IMR-90 (cell line): ENCODE measurements around the gene ATP1A3. TPM values are rescaled to one million over a fixed set of nuclear protein-coding genes. Genes with fewer than 3 reads are reported as not detected.
A peak's percentile ranks its signal among the peaks of the same experiment; 100 is the strongest.

Experiments used
- ATAC-seq: fragments of 200-7000 bp; cut with Tn5 transposase; 2 replicates; pipeline ENCODE4 v1.9.1; 2020; ENCODE audit warnings: low read depth, mild to moderate bottlenecking, moderate library complexity
- BruUV-seq: library from RNA; stranded (reverse); fragments of 400-500 nt; replicated peaks from 2 replicates; lab custom pipeline; 2021; lab: Mats Ljungman, UMichigan
- CTCF ChIA-PET: fragments of 300-600 bp; formaldehyde crosslinking; extraction: SDS; loops from one replicate; lab custom pipeline; 2021; ENCODE audit warnings: antibody characterized with exemption; lab: Yijun Ruan, JAX
- POLR2A ChIA-PET: fragments of 300-600 bp; sonication (Branson Sonifier 250); formaldehyde crosslinking; loops from one replicate; lab custom pipeline; 2022; ENCODE audit warnings: antibody characterized with exemption; ENCODE audit not compliant: unreplicated experiment; lab: Charles Lee
- DNase-seq: peaks from one replicate; pipeline ENCODE4 v3.0.0; 2013
- H2AFZ ChIP-seq: replicated peaks from 2 replicates; pipeline ENCODE3; 2013; ENCODE audit warnings: low read length, mild to moderate bottlenecking; ENCODE audit not compliant: poor library complexity
- H2AK5ac ChIP-seq: 2 replicates; pipeline ENCODE4 v1.6.1; 2013; ENCODE audit warnings: low read depth, low read length, inconsistent platforms
- H2AK9ac ChIP-seq: replicated peaks from 2 replicates; pipeline ENCODE3; 2013; ENCODE audit warnings: mild to moderate bottlenecking, low read depth, low read length, moderate library complexity; ENCODE audit not compliant: poor library complexity
- H2BK120ac ChIP-seq: 2 replicates; pipeline ENCODE4 v1.6.1; 2013; ENCODE audit warnings: low read depth, low read length, inconsistent platforms
- H2BK15ac ChIP-seq: 3 replicates; pipeline ENCODE4 v1.6.1; 2013; ENCODE audit warnings: low read depth, low read length, inconsistent platforms
- H2BK20ac ChIP-seq: 2 replicates; pipeline ENCODE4 v1.6.1; 2013; ENCODE audit warnings: low read depth, mild to moderate bottlenecking, inconsistent platforms, low read length, moderate library complexity
- H2BK5ac ChIP-seq: 2 replicates; pipeline ENCODE4 v1.6.1; 2013; ENCODE audit warnings: mild to moderate bottlenecking, low read depth, low read length, inconsistent platforms; ENCODE audit not compliant: poor library complexity, severe bottlenecking
- H3K14ac ChIP-seq: replicated peaks from 2 replicates; pipeline ENCODE4 v1.6.1; 2013; ENCODE audit warnings: low read depth, low read length, inconsistent platforms
- H3K18ac ChIP-seq: 2 replicates; pipeline ENCODE4 v1.6.1; 2013; ENCODE audit warnings: low read depth, low read length, control low read depth
- H3K23ac ChIP-seq: 2 replicates; pipeline ENCODE4 v1.6.1; 2013; ENCODE audit warnings: low read depth, low read length, inconsistent platforms
- H3K27ac ChIP-seq: 2 replicates; pipeline ENCODE4 v1.5.1; 2013; ENCODE audit warnings: mild to moderate bottlenecking, control low read depth, low read length; ENCODE audit not compliant: insufficient read depth
- H3K27me3 ChIP-seq: 2 replicates; pipeline ENCODE4 v1.6.1; 2013; ENCODE audit warnings: low read length; ENCODE audit not compliant: control insufficient read depth, insufficient read depth
- H3K36me3 ChIP-seq: 2 replicates; pipeline ENCODE4 v1.6.1; 2013; ENCODE audit warnings: low read length, mixed read lengths; ENCODE audit not compliant: control insufficient read depth, insufficient read depth
- H3K4ac ChIP-seq: 2 replicates; pipeline ENCODE4 v1.6.1; 2013; ENCODE audit warnings: low read depth, low read length, inconsistent platforms
- H3K4me1 ChIP-seq: 2 replicates; pipeline ENCODE4 v1.6.1; 2013; ENCODE audit warnings: low read length, mixed read lengths; ENCODE audit not compliant: control insufficient read depth, insufficient read depth
- H3K4me2 ChIP-seq: 2 replicates; pipeline ENCODE4 v1.6.1; 2013; ENCODE audit warnings: low read depth, mild to moderate bottlenecking, control low read depth, low read length, moderate library complexity
- H3K4me3 ChIP-seq: 2 replicates; pipeline ENCODE4 v1.5.1; 2013; ENCODE audit warnings: low read depth, mild to moderate bottlenecking, control low read depth, low read length, moderate library complexity; ENCODE audit not compliant: insufficient read depth
- H3K56ac ChIP-seq: 2 replicates; pipeline ENCODE4 v1.6.1; 2013; ENCODE audit warnings: low read length, inconsistent platforms; ENCODE audit not compliant: insufficient read depth; ENCODE audit errors: extremely low read depth
- H3K79me1 ChIP-seq, 2 experiments: 2 replicates each; pipeline ENCODE4 v1.6.1; 2013; ENCODE audit warnings: low read length in 2 of 2, inconsistent platforms in 1 of 2, low read depth in 1 of 2
- H3K9ac ChIP-seq: 2 replicates; pipeline ENCODE4 v1.6.1; 2013; ENCODE audit warnings: low read depth, low read length, control low read depth
- H3K9me1 ChIP-seq: 2 replicates; pipeline ENCODE4 v1.6.1; 2013; ENCODE audit warnings: low read length, inconsistent platforms; ENCODE audit not compliant: insufficient read depth
- H3K9me3 ChIP-seq: 2 replicates; pipeline ENCODE4 v1.6.1; 2013; ENCODE audit warnings: low read length; ENCODE audit not compliant: control insufficient read depth, insufficient read depth
- H4K20me1 ChIP-seq: 2 replicates; pipeline ENCODE4 v1.6.1; 2013; ENCODE audit warnings: low read length, inconsistent platforms; ENCODE audit not compliant: insufficient read depth
- H4K5ac ChIP-seq: 2 replicates; pipeline ENCODE4 v1.6.1; 2013; ENCODE audit warnings: mild to moderate bottlenecking, low read depth, low read length, control low read depth
- H4K8ac ChIP-seq, 2 experiments: 2 replicates each; pipeline ENCODE4 v1.6.1; 2013; ENCODE audit warnings: low read depth in 2 of 2, low read length in 2 of 2, control low read depth in 1 of 2, inconsistent platforms in 1 of 2
- H4K91ac ChIP-seq: 2 replicates; pipeline ENCODE4 v1.6.1; 2013; ENCODE audit warnings: low read depth, low read length, inconsistent platforms; ENCODE audit not compliant: insufficient read depth
- CEBPB ChIP-seq: IDR thresholded peaks from 2 replicates; pipeline ENCODE4 v1.6.1; 2012; ENCODE audit warnings: low read depth, low read length, improper control_type of control experiment
- CHD1 ChIP-seq: IDR thresholded peaks from 2 replicates; pipeline ENCODE4 v1.6.1; 2012; ENCODE audit warnings: low read depth, low read length, improper control_type of control experiment
- CTCF ChIP-seq: conservative IDR thresholded peaks from 2 replicates; pipeline ENCODE4 v1.5.1; 2012; ENCODE audit warnings: mild to moderate bottlenecking, low read depth, low read length, improper control_type of control experiment
- ELK1 ChIP-seq: fragments of 150-350 bp; IDR thresholded peaks from 2 replicates; pipeline ENCODE4 v1.6.1; 2016; ENCODE audit warnings: low read depth, mild to moderate bottlenecking, low read length, moderate library complexity, borderline replicate concordance
- MAFK ChIP-seq: IDR thresholded peaks from 2 replicates; pipeline ENCODE4 v1.6.1; 2012; ENCODE audit warnings: low read depth, low read length, improper control_type of control experiment
- MAZ ChIP-seq: IDR thresholded peaks from 2 replicates; pipeline ENCODE4 v1.6.1; 2012; ENCODE audit warnings: low read depth, mild to moderate bottlenecking, low read length, improper control_type of control experiment, moderate library complexity, borderline replicate concordance
- MXI1 ChIP-seq: IDR thresholded peaks from 2 replicates; pipeline ENCODE4 v1.6.1; 2012; ENCODE audit warnings: low read depth, mild to moderate bottlenecking, low read length, moderate library complexity, borderline replicate concordance
- POLR2A ChIP-seq: IDR thresholded peaks from 2 replicates; pipeline ENCODE4 v1.6.1; 2012; ENCODE audit warnings: mild to moderate bottlenecking, low read depth, low read length
- RCOR1 ChIP-seq: IDR thresholded peaks from 2 replicates; pipeline ENCODE4 v1.6.1; 2012; ENCODE audit warnings: mild to moderate bottlenecking, low read length, improper control_type of control experiment; ENCODE audit not compliant: insufficient replicate concordance
- SMC3 ChIP-seq: fragments of 150-350 bp; IDR thresholded peaks from 2 replicates; pipeline ENCODE4 v1.6.1; 2016; ENCODE audit warnings: low read depth, mild to moderate bottlenecking, antibody characterized with exemption, low read length, moderate library complexity
- USF2 ChIP-seq: fragments of 150-350 bp; IDR thresholded peaks from 2 replicates; pipeline ENCODE4 v1.6.1; 2017; ENCODE audit warnings: mild to moderate bottlenecking, antibody characterized with exemption, low read length, low read depth
- WGBS, 2 experiments: methylation state at CpG; one replicate each; pipeline versions ENCODE4 v1.1.5 to v1.1.7; 2013; ENCODE audit warnings: missing lambda C conversion rate in 2 of 2; ENCODE audit not compliant: insufficient read length in 1 of 2; ENCODE audit errors: extremely low coverage in 2 of 2; 5-methylcytosine and 5-hydroxymethylcytosine counted together
- dilution Hi-C: fragments of 300-500 bp; cut with HindIII; formaldehyde crosslinking; loops from one replicate; pipeline ENCODE4 v1.14.3; 2018; ENCODE audit warnings: low sequenced_read_pairs; ENCODE audit not compliant: unreplicated experiment
- in situ Hi-C: fragments of 300-500 bp; cut with MboI; formaldehyde crosslinking; loops from 3 replicates; pipeline ENCODE4 v1.14.3; 2019; ENCODE audit warnings: low sequenced_read_pairs, inconsistent platforms, mixed read lengths
- intact Hi-C: fragments of 100-400 bp; cut with micrococcal nuclease; formaldehyde crosslinking; loops from 2 replicates; pipeline ENCODE4 v1.10.0; 2022
- polyA plus RNA-seq, 3 experiments: library from polyadenylated mRNA; depleted of rRNA; stranded (reverse); fragments of >200 nt; gene quantifications; 2 replicates each; pipeline ENCODE4 v1.2.3, GENCODE V29; 2012; ENCODE audit warnings: low replicate concordance in 1 of 3
- total RNA-seq: library from RNA; depleted of rRNA; stranded (reverse); fragments of >200 nt; gene quantifications from 2 replicates; pipeline ENCODE4 v1.2.3, GENCODE V29; 2012

Gene ATP1A3
- total and polyA plus RNA-seq, 2 of the 4 experiments (the other 2 are of a cell fraction) = under 0.01 to 0.12 TPM

- TF ChIP-seq SMC3 = peak; percentile 78
Measured at GRCh38 chr19:41998246-41999020, 4.4 kb upstream of the ATP1A3 start (continued).

GRCh38 chr19:41997851-41998229 lies 3.8 kb upstream of the ATP1A3 start:
- peak overlapping the region; percentile 21 for H2AFZ ChIP-seq
- no peak overlapping the region for H2AK5ac ChIP-seq
- H3K4me2 ChIP-seq = no peak overlapping the region
- H3K27ac ChIP-seq = no peak overlapping the region
- dilution Hi-C loops (no loop called here), intact Hi-C loops (loop anchor here (1.0 kb wide), 1 partner anchor 36 kb away; no protein-coding TSS in a partner anchor), in situ Hi-C loops (no loop called here)
- H3K9me1 ChIP-seq = peaks cover 8% of the 10 kb centered on the region; the same call in 1 of the 2 replicates
- TF ChIP-seq CHD1 (no peak), MAZ (no peak), POLR2A (no peak), MXI1 (no peak), RCOR1 (no peak), CEBPB (no peak), CTCF (no peak), ELK1 (no peak), MAFK (no peak), USF2 (no peak), SMC3 (no peak)
- H3K14ac ChIP-seq = no peak overlapping the region
- DNase-seq = no peak
- no peak overlapping the region for H2AK9ac ChIP-seq
- H3K18ac ChIP-seq = no peak overlapping the region
- no peak overlapping the region for H2BK15ac ChIP-seq
- no peak overlapping the region for H3K23ac ChIP-seq
- H4K91ac ChIP-seq = no peak overlapping the region
- H3K4ac ChIP-seq = no peak overlapping the region
- H3K56ac ChIP-seq = no peak overlapping the region
- no peak for ATAC-seq
- ChIA-PET POLR2A (no interaction called here), CTCF (no interaction called here)
- no peak overlapping the region for H3K4me3 ChIP-seq
- H3K9me3 ChIP-seq = no peaks in the 10 kb centered on the region
- no peak overlapping the region for H2BK20ac ChIP-seq
- H2BK120ac ChIP-seq = no peak overlapping the region
- H3K27me3 ChIP-seq = peaks cover 79% of the 10 kb centered on the region
- no peak overlapping the region for H3K9ac ChIP-seq
- H3K79me1 ChIP-seq = no peaks in the 10 kb centered on the region
- no CpG with 5 or more reads among the region's 14 CpGs for WGBS, 2 experiments
- peaks cover 3% of the 10 kb centered on the region for H4K20me1 ChIP-seq
- no peaks in the 10 kb centered on the region for H3K4me1 ChIP-seq
- no TSS peak for BruUV-seq
- H4K8ac ChIP-seq = no peak overlapping the region
- H3K36me3 ChIP-seq = no peaks in the 10 kb centered on the region
- H2BK5ac ChIP-seq = no peak overlapping the region
- no peak overlapping the region for H4K5ac ChIP-seq
